Progenitor cell of endocrine pancreas (in vitro differentiated cells): Measurements from ENCODE around the gene DPF3. TPM values are rescaled to one million over a fixed set of nuclear protein-coding genes. Genes with fewer than 3 reads are reported as not detected.

Experiments used
- DNase-seq: peaks from one replicate; pipeline ENCODE4 v3.0.0; 2021; ENCODE audit warnings: low spot score; ENCODE audit not compliant: unreplicated experiment
- H3K27ac Mint-ChIP-seq: 2 replicates; pipeline ENCODE4 v1.8.0; 2021; ENCODE audit warnings: mild to moderate bottlenecking, moderate library complexity, mixed read lengths
- H3K27me3 Mint-ChIP-seq: 2 replicates; pipeline ENCODE4 v1.8.0; 2021; ENCODE audit warnings: mixed read lengths
- H3K36me3 Mint-ChIP-seq: 2 replicates; pipeline ENCODE4 v1.8.0; 2022; ENCODE audit warnings: mixed read lengths; ENCODE audit not compliant: insufficient read depth
- H3K4me1 Mint-ChIP-seq: 2 replicates; pipeline ENCODE4 v1.8.0; 2021; ENCODE audit warnings: low read depth, mixed read lengths
- H3K4me3 Mint-ChIP-seq: 2 replicates; pipeline ENCODE4 v1.8.0; 2021; ENCODE audit warnings: low read depth, mild to moderate bottlenecking, moderate library complexity, mixed read lengths
- H3K9me3 Mint-ChIP-seq: 2 replicates; pipeline ENCODE4 v1.8.0; 2021; ENCODE audit warnings: low read depth, mixed read lengths
- CTCF ChIP-seq: fragments of 200-600 bp; sonication (generic); IDR thresholded peaks from one replicate; pipeline ENCODE4 v1.5.0; 2021; ENCODE audit warnings: antibody characterized with exemption, mild to moderate bottlenecking; ENCODE audit not compliant: unreplicated experiment
- total RNA-seq: library from RNA; stranded (reverse); gene quantifications from 2 replicates; pipeline ENCODE4 v1.2.1, GENCODE V29; 2021

The DPF3 gene
- total RNA-seq, 1 donor from 2014 or later, result 2.2 TPM

GRCh38 chr14:72651081-72651480 lies 242.8 kb downstream of the DPF3 start:
- Mint-ChIP-seq H3K4me3 (no peak overlapping the region), H3K4me1 (peaks cover 4% of the 10 kb centered on the region), H3K9me3 (no peaks in the 10 kb centered on the region), H3K27me3 (peaks cover 22% of the 10 kb centered on the region), H3K36me3 (no peaks in the 10 kb centered on the region), H3K27ac (no peak overlapping the region)
- no peak for TF ChIP-seq CTCF
- DNase-seq, result no peak

- TF ChIP-seq CTCF, result no peak
- Mint-ChIP-seq H3K4me3 (no peak overlapping the region), H3K4me1 (peaks cover 10% of the 10 kb centered on the region), H3K36me3 (no peaks in the 10 kb centered on the region), H3K27ac (no peak overlapping the region), H3K9me3 (no peaks in the 10 kb centered on the region), H3K27me3 (peaks cover 21% of the 10 kb centered on the region)
- DNase-seq, result no peak
Measured at GRCh38 chr14:72649603-72650227, 244.2 kb downstream of the DPF3 start.

- Mint-ChIP-seq H3K27me3 (peaks cover 12% of the 10 kb centered on the region), H3K9me3 (no peaks in the 10 kb centered on the region), H3K27ac (no peak overlapping the region), H3K4me1 (peaks cover 10% of the 10 kb centered on the region), H3K36me3 (no peaks in the 10 kb centered on the region), H3K4me3 (no peak overlapping the region)
- no peak for TF ChIP-seq CTCF
- no peak for DNase-seq
Measured at GRCh38 chr14:72647782-72648181, 246.1 kb downstream of the DPF3 start.

GRCh38 chr14:72646861-72647528 lies 246.9 kb downstream of the DPF3 start:
- no peak for DNase-seq
- H3K27ac Mint-ChIP-seq, result no peak overlapping the region
- H3K36me3 Mint-ChIP-seq, result no peaks in the 10 kb centered on the region
- H3K4me1 Mint-ChIP-seq, result peaks cover 10% of the 10 kb centered on the region
- no peaks in the 10 kb centered on the region for H3K9me3 Mint-ChIP-seq
- no peak for TF ChIP-seq CTCF
- H3K27me3 Mint-ChIP-seq, result peaks cover 12% of the 10 kb centered on the region
- no peak overlapping the region for H3K4me3 Mint-ChIP-seq

- Mint-ChIP-seq H3K36me3 (no peaks in the 10 kb centered on the region), H3K27ac (no peak overlapping the region), H3K9me3 (no peaks in the 10 kb centered on the region), H3K27me3 (peaks cover 12% of the 10 kb centered on the region), H3K4me3 (no peak overlapping the region), H3K4me1 (peaks cover 9% of the 10 kb centered on the region)
- no peak for TF ChIP-seq CTCF
- DNase-seq, result no peak
Measured at GRCh38 chr14:72645706-72646105, 248.2 kb downstream of the DPF3 start.
